Measurements from ENCODE around the gene TUBB3.

Gene TUBB3

GRCh38 chr16:89985219-89985618 lies 62.1 kb downstream of the TUBB3 start:
- Histone ChIP-seq H3K9me3 (replicated peaks; ENCODE audit: insufficient read depth, low read length) (no peaks in the 10 kb centered on the region), H3K27ac (ENCODE audit: low read length) (no peak overlapping the region), H2AFZ (ENCODE audit: low read length) (no peak overlapping the region), H3K36me3 (replicated peaks; ENCODE audit: insufficient read depth, low read length) (no peaks in the 10 kb centered on the region), H3K4me2 (ENCODE audit: low read depth, low read length) (no peak overlapping the region), H3K79me2 (ENCODE audit: low read length) (no peaks in the 10 kb centered on the region), H3F3A (ENCODE audit: insufficient read depth, low read length) (no peaks in the 10 kb centered on the region), H4K20me1 (ENCODE audit: insufficient read depth, low read length) (no peaks in the 10 kb centered on the region), H3K4me1 (ENCODE audit: low read length) (no peaks in the 10 kb centered on the region), H3K27me3 (replicated peaks; ENCODE audit: insufficient read depth, low read length) (no peaks in the 10 kb centered on the region), H3K9me2 (replicated peaks; ENCODE audit: insufficient read depth, low read length) (no peaks in the 10 kb centered on the region), H3K4me3 (ENCODE audit: low read length) (no peak overlapping the region), H3K9ac (ENCODE audit: low read length) (no peak overlapping the region)
- no peak for TF ChIP-seq CTCF (IDR thresholded peaks at IDR 0.05; ENCODE audit: low read length)
- no peak for TF ChIP-seq EZH2 (optimal IDR thresholded peaks at IDR 0.05; ENCODE audit: low read depth, low read length)
- no peak for TF ChIP-seq EZH2phosphoT487 (IDR thresholded peaks at IDR 0.05; ENCODE audit: low read length)
- no peak for DNase-seq
